GM12865 (cell line): Measurements from ENCODE around the gene KSR1.

Experiments
- DNase-seq: peaks from one replicate; pipeline ENCODE4 v3.0.0; 2010; ENCODE audit warnings: low read depth
- H3K4me3 ChIP-seq: 2 replicates; pipeline ENCODE4 v1.5.1; 2011; ENCODE audit warnings: mild to moderate bottlenecking, low read depth, low read length, control low read depth
- CTCF ChIP-seq: IDR thresholded peaks from 2 replicates; pipeline ENCODE4 v1.5.1; 2011; ENCODE audit warnings: low read length, control low read depth, low read depth, inconsistent platforms; ENCODE audit not compliant: insufficient read depth; ENCODE audit errors: missing control alignments

Gene KSR1

GRCh38 chr17:27577121-27577761 lies 121.0 kb downstream of the KSR1 start:
- no peak for TF ChIP-seq CTCF
- DNase-seq = no peak
- no peak overlapping the region for H3K4me3 ChIP-seq

GRCh38 chr17:27577884-27578717 lies 121.9 kb downstream of the KSR1 start:
- no peak overlapping the region for H3K4me3 ChIP-seq
- DNase-seq = peak; percentile 15

GRCh38 chr17:27578718-27579085 lies 122.5 kb downstream of the KSR1 start:
- peak; percentile 87 for DNase-seq
- no peak for TF ChIP-seq CTCF
- no peak overlapping the region for H3K4me3 ChIP-seq

More at GRCh38 chr17:27577884-27578717, 121.9 kb downstream of the KSR1 start:
- no peak for TF ChIP-seq CTCF

GRCh38 chr17:27579304-27579703 lies 123.1 kb downstream of the KSR1 start:
- no peak overlapping the region for H3K4me3 ChIP-seq

GRCh38 chr17:27579897-27580321 lies 123.7 kb downstream of the KSR1 start:
- H3K4me3 ChIP-seq = no peak overlapping the region
- no peak for TF ChIP-seq CTCF
- DNase-seq = peak; percentile 19

More at GRCh38 chr17:27579304-27579703, 123.1 kb downstream of the KSR1 start:
- peak; percentile 61 for DNase-seq
- no peak for TF ChIP-seq CTCF

GRCh38 chr17:27581016-27581415 lies 124.8 kb downstream of the KSR1 start:
- no peak overlapping the region for H3K4me3 ChIP-seq
- TF ChIP-seq CTCF = no peak
- DNase-seq = no peak

- no peak for TF ChIP-seq CTCF
- no peak for DNase-seq
- H3K4me3 ChIP-seq = no peak overlapping the region
Measured at GRCh38 chr17:27582696-27583095, 126.4 kb downstream of the KSR1 start.
